Esophagus muscularis mucosa (tissue), 4 donors: ENCODE data around the gene MACROD2.

Experiments
- EP300 ChIP-seq: sonication (generic); formaldehyde crosslinking; IDR thresholded peaks from one replicate; pipeline ENCODE4 v1.6.1; 2017; ENCODE audit warnings: antibody characterized with exemption
- POLR2A ChIP-seq: fragments of 450-650 bp; IDR thresholded peaks from one replicate; pipeline ENCODE4 v1.6.1; 2017; ENCODE audit warnings: antibody characterized with exemption, moderate library complexity, mild to moderate bottlenecking, low read depth
- POLR2AphosphoS5 ChIP-seq, 2 donors: sonication (generic); formaldehyde crosslinking; IDR thresholded peaks; one replicate each; pipeline ENCODE4 v1.6.1; 2017; ENCODE audit warnings: antibody characterized with exemption in 2 of 2
- TF ChIP-seq, protein P1 (sequence below), 3 experiments: fragments of 200-600 bp in 2 of 3; fragments of 450-650 bp in 1 of 3; sonication (generic) in 2 of 3; IDR thresholded peaks; one replicate each; pipeline ENCODE4 v1.5.1; 2017 to 2019; ENCODE audit warnings: antibody characterized with exemption in 3 of 3, mild to moderate bottlenecking in 2 of 3, moderate library complexity in 1 of 3

DNA sequence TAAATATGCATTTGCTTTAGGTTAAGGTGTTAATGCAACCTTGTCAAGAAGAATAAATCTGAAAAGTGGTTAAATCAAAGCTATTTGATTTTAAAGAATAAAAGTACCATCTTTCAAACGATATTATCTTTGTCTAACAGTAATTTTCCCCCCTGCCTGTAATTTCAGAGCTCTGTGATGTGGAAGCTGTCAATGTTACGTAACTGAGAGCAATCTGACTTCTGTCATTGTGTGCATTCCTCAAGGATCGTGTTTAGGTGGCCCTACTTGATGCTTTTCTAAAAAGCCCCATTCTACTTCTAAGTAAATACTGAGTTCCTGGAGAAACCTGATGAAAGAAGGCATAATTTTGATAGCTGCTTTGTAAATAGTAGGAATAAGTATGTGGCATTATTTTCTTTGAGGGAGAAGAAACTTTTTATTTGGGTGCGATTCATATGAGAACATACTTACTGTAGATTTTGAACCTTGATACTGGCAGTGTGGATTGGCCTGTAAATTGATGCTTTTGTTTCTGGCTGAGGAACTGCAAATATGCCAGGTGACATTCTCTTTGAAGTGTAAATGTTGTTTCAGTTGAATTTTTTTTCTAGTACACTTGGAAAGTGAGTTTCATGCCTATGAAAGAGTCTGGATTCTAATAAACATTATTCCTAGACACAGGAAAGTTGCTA is 871.7 kb downstream of the MACROD2 start:
- TF ChIP-seq, protein P1, sequence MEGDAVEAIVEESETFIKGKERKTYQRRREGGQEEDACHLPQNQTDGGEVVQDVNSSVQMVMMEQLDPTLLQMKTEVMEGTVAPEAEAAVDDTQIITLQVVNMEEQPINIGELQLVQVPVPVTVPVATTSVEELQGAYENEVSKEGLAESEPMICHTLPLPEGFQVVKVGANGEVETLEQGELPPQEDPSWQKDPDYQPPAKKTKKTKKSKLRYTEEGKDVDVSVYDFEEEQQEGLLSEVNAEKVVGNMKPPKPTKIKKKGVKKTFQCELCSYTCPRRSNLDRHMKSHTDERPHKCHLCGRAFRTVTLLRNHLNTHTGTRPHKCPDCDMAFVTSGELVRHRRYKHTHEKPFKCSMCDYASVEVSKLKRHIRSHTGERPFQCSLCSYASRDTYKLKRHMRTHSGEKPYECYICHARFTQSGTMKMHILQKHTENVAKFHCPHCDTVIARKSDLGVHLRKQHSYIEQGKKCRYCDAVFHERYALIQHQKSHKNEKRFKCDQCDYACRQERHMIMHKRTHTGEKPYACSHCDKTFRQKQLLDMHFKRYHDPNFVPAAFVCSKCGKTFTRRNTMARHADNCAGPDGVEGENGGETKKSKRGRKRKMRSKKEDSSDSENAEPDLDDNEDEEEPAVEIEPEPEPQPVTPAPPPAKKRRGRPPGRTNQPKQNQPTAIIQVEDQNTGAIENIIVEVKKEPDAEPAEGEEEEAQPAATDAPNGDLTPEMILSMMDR (IDR thresholded peaks at IDR 0.05): no peak
- no peak for TF ChIP-seq POLR2AphosphoS5 (IDR thresholded peaks at IDR 0.05)
- no peak for TF ChIP-seq EP300
- TF ChIP-seq POLR2A: no peak
